ENCODE data around the gene ABHD17A.

Gene ABHD17A

DNA sequence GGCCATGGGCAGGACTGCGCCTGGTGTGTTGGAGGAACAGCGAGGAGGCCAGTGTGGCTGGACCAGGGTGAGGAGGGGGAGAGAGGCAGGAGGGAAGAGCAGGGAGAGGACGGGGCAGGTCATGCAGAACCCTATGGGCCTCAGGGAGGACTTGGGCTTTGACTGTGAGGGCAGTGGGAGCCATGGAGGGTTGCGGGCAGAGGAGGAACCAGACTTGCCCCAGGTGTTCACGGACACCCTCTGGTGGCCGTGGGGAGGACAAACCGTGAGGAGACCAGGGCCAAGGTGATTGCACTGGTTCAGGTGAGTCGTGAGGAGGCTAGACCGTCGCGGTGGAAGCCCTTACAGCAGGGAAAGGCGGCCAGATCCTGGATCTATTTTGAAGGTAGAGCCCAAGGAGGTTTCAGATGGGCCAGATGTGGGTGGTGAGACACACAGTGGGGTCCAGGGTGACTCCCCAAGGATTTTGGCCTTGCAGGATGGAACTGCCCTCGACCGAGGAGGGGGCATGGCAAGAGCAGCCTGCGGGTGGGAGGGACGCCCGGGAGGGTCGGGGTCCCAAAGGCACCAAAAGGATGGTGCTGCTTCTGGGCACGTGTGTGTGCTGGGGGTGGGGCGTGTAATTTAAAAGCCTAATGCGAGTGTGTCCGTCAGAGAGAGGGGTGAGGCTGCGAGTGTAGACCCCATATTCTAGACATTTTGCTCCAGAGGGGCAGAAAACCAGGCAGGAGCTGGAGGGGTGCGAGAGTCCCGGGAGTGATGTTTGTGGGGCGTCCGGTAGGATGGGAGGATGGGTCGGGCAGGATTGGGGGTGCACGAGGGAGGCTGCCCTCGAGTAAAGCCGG, 34.3 kb downstream of the ABHD17A start:
- no peak for DNase-seq

GRCh38 chr19:1849886-1850398, 35.4 kb downstream of the ABHD17A start:
- no peak for DNase-seq

DNA sequence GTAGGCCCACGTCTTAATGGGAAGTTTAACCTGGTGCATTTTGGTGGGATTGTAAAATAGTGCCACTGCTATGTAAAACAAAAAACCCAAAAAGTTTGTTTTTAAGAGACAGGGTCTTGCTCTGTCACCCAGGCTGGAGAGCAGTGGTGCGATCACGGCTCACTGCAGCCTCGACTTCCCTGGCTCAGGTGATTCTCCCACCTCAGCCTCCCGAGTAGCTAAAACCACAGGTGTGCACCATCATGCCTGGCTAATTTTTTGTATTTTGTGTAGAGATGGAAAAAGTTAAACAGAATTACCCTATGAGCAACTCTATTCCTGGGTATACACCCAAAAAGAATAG, 36.2 kb downstream of the ABHD17A start:
- no peak for DNase-seq

DNA sequence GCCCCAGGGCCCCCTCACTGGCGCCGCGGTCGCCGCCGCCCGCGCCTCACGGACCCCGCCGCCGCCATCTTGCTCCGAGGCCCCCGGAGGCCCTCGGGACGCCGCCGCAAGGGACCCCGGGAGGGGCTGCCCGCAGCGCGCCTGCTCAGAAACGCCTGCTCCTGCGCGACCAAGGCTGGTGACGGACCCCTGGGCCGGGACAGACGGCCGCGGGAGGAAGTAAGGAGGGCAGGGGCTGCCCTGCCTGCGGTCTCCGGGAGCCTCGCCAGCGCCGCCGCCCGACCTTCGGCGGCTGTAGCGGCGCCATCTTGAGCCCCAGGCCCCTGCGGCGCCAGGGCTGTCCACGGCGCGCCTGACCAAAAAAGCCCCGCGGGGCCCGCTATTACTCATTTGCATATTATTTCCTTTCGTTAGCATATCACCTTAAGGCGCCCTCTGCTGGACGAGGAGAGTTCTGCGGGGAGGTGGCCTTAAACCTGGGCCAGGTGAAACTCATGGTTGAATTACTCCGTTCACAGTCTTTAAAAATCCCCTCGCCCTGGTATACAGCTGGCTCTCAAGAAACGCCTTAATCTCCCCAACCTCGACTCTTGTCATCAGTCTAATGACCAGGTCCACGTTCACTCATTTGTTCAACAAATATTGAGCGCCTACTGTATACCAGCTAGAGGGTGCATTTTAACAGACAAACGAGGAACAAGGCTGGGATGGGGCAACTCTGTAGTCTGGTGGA, 36.7 kb downstream of the ABHD17A start, which contains the start of gene REXO1:
Gene REXO1, minus strand, starts transcription at position 85 of the 733 bp plus-strand sequence. CDS start 125 bp downstream, outside the sequence.
- DNase-seq = peak; percentile 86 to 91

DNA sequence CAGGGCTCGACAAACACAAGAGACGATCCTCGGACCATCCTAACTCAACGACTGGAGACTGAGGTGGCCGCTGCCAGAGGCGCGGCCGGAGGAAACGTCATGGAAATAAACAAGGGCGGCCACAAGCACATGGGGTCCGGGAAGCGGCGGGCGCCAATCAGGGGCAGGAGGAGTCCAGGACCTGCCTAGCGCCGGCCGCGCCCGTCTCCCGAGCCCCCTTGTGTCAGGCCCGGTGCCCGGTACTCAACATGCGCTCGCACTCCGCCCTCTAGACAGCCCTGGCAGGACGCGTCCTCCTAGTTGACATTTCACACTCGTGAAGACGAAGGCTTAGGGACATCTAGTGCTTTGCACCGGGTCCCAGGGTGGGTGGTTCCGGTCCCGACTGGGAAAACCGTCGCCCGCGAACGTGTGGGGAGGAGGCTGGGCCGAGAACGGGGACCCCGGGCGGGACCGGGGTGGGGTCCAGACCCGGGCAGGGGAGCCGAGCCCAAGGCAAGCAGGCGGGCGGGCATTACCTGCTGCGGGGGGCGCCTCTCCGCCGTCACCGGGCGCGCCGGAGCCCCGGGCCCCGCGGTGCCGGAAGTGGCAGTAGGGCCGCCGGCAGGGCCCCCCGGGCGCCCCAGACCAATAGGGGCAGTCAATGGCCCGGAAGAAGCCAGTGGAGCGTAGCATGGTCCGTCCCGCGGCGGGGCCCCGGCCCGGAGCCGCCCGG, 37.5 kb downstream of the ABHD17A start:
- peak in 1 of 2 donors; percentile 34 for DNase-seq

- peak in 1 of 2 donors; percentile 34 for DNase-seq
Measured at GRCh38 chr19:1847348-1847683, 38.0 kb downstream of the ABHD17A start.

GRCh38 chr19:1846517-1847204, 38.6 kb downstream of the ABHD17A start:
- DNase-seq = no peak

- no peak for DNase-seq
Measured at GRCh38 chr19:1845642-1846041, 39.7 kb downstream of the ABHD17A start.

DNA sequence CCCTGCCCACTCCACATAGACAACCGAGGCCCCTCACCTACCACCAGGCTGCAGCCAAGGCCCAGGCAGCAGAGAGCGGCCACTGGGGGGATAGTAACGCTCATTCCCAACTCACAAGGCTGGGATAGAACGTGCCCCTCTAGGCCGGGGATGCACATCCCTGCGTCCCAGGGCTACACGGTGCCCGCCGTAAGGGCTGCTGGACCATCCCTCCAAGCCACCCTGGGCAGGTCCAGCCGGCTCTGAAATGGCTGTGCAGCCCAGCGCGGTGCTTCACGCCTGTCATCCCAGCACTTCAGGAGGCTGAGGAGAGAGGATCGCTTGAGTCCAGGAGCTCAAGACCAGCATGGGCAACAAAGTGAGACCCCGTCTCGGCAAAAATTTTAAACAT, 40.2 kb downstream of the ABHD17A start:
- DNase-seq = no peak

GRCh38 chr19:1844513-1845124, 40.7 kb downstream of the ABHD17A start:
- DNase-seq = no peak

- DNase-seq = no peak
Measured at GRCh38 chr19:1843646-1844394, 41.5 kb downstream of the ABHD17A start.

GRCh38 chr19:1843116-1843515, 42.2 kb downstream of the ABHD17A start:
- DNase-seq = no peak

GRCh38 chr19:1841209-1841924, 43.9 kb downstream of the ABHD17A start:
- no peak for DNase-seq

GRCh38 chr19:1840541-1841115, 44.7 kb downstream of the ABHD17A start:
- no peak for DNase-seq

DNA sequence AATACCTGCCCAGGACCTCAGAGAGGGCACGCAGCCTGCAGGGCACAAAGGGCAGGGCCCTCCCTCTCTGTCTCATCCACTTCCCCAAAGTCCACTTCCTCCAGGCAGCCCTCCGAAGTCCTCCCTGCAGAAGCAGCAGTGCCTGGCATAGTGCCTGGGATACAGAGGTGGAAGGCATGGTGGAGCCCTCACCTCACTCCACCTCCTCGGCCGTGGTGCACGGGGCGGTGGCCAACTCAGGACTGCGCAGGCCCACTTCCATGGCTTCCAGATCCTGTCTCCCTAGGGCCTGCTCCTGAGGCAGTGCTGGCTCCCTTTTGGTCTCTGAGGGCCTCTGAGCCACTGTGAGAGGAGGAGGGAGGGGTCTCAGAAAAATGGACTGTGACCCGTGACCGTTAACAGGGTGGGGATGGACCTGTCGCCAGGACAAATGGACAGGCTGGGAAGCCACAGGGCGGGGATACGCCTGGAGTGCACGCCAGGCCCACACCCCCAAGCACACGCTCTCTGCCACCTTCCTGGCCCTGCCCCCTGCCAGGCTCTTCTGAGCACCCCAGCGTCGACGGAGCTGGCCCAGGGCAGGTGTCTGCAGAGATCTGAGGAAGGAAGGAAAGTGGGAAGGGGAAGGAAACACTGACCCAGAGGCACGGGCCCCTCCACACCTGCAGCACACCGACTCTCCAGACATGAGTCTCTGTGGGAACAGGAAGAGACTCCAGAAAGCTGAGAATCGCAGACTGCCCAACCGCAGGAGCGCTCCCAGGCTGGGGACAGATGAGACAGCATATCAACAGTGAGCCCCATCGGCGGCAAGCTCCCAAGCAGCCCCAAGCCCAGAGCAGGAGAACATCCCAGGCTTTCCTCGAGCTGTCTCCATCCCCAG, 45.4 kb downstream of the ABHD17A start:
- no peak for DNase-seq

DNA sequence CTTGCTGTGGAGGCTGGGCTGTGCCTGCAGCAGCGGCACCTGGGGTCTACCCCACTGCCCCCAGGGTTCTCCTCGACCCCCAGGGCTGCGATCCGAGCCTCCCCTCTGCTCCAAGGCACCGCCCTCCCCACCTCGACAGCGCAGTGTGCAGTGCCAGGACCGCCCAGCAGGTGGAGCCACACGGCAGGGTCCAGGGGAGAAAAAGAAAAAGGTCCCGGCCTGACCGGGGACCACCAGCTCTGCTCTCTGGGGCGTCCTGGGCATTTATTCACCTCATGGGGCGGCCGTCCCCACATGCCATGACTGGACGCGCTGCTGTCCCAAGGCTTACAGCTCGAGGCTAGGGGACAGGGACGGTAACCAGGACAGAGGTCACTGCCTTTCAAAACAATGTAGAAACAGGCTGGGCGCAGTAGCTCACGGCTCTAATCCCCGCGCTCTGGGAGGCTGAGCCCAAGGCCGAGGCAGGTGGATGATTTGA, 47.6 kb downstream of the ABHD17A start:
- peak in 1 of 2 donors; percentile 7 for DNase-seq

DNA sequence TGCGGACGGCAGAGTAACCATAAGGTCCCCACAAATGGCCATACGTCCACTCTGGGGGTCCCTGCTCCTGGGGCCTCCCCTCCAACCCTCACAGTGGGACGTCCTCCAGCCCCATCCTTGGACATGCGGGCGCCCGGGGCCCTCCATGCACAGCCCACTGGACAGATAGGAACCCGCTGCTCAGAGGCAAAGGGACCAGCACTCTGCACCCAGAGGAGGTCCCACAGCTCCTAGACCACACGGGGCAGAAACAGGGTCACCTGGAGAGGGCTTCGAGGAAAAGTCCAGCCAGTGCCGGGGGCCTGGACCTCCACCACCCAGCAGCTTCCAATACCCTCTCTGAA, 48.1 kb downstream of the ABHD17A start:
- no peak for DNase-seq

GRCh38 chr19:1836458-1837221, 48.7 kb downstream of the ABHD17A start:
- no peak for DNase-seq

DNA sequence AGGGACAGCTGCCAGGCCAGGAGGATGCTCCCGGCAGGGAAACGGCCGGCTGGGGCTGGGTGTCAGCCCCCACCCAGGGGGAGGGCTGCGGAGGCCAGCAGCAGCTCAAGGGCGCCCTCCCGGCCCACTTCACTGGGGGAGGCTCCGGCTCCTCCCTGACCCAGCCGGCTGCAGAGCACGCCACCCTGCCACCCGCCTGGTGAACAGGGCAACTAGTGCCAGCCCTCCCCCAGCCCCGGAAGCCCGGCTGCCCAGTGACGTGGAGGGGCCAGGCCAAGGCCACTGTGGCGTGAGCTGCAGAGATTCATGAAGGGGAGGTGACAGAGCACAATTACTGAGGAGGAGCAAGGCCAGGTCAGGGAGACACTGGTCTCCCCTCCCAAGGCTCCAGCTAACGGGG, 51.8 kb downstream of the ABHD17A start:
- DNase-seq = no peak
